HFF-Myc (cell line): ENCODE data around the gene TMEM256.

ENCODE experiments used
- DNase-seq: peaks from one replicate; pipeline ENCODE4 v3.0.0-alpha.2; 2011; ENCODE audit warnings: low read depth; ENCODE audit errors: extremely low read depth
- H3K4me3 ChIP-seq: replicated peaks from 2 replicates; pipeline ENCODE4 v1.5.1; 2011; ENCODE audit warnings: low read depth, mild to moderate bottlenecking, control low read depth, low read length
- TF ChIP-seq, protein P1 (sequence below): IDR thresholded peaks from 2 replicates; pipeline ENCODE4 v1.5.1; 2012; ENCODE audit warnings: mild to moderate bottlenecking, low read depth, low read length, control low read depth; ENCODE audit errors: missing control alignments

The TMEM256 gene

DNA sequence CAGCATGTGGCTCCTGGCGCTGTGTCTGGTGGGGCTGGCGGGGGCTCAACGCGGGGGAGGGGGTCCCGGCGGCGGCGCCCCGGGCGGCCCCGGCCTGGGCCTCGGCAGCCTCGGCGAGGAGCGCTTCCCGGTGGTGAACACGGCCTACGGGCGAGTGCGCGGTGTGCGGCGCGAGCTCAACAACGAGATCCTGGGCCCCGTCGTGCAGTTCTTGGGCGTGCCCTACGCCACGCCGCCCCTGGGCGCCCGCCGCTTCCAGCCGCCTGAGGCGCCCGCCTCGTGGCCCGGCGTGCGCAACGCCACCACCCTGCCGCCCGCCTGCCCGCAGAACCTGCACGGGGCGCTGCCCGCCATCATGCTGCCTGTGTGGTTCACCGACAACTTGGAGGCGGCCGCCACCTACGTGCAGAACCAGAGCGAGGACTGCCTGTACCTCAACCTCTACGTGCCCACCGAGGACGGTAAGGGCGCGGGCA, 4.4 kb upstream of the TMEM256 start:
- no peak for DNase-seq
- TF ChIP-seq, protein P1, sequence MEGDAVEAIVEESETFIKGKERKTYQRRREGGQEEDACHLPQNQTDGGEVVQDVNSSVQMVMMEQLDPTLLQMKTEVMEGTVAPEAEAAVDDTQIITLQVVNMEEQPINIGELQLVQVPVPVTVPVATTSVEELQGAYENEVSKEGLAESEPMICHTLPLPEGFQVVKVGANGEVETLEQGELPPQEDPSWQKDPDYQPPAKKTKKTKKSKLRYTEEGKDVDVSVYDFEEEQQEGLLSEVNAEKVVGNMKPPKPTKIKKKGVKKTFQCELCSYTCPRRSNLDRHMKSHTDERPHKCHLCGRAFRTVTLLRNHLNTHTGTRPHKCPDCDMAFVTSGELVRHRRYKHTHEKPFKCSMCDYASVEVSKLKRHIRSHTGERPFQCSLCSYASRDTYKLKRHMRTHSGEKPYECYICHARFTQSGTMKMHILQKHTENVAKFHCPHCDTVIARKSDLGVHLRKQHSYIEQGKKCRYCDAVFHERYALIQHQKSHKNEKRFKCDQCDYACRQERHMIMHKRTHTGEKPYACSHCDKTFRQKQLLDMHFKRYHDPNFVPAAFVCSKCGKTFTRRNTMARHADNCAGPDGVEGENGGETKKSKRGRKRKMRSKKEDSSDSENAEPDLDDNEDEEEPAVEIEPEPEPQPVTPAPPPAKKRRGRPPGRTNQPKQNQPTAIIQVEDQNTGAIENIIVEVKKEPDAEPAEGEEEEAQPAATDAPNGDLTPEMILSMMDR = no peak
- no peak overlapping the region for H3K4me3 ChIP-seq

DNA sequence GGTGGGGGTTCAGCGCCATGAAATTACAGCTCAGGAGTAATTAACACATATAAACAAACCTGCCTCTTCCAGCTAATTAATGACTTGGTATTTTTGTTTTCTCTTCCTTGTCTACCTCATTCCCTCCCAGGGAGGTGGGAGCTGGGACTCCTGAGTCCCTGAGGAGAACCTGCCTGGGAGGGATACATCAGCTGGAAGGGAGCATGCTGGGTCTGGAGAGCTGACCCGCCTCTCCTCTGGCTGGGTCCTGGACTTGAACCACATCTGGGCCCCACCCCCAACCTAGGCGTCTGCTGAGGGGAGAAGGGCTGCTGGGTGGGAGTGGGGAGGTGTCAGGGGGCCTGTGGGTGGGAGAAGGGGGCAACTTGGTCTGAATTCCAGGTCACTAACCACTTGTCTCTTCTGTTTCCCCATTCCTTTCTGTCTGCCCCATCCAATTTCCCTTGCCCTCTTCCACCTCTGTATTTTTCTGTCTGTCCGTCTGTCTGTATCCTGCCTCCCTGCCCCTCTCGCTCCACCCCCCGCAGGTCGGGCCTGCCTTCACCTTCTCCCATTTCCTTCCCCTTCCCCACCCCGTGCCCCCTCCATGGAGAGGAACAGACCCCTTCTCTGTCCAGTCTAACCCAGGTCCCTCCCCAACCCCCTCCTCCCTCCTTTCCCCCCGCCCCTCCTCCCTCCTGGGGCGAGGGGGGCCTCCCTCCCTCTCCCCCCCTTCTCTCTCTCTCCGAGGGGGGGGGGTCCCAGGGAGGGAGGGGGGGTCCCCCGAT, 3.8 kb upstream of the TMEM256 start, which contains the start of gene NLGN2:
NLGN2 (plus strand) TSS at position 361 of the 767 bp plus-strand sequence. CDS start 411 bp downstream, outside the sequence.
- TF ChIP-seq, protein P1 = no peak
- H3K4me3 ChIP-seq = no peak within 1 kb of the TSS
- DNase-seq = no peak

DNA sequence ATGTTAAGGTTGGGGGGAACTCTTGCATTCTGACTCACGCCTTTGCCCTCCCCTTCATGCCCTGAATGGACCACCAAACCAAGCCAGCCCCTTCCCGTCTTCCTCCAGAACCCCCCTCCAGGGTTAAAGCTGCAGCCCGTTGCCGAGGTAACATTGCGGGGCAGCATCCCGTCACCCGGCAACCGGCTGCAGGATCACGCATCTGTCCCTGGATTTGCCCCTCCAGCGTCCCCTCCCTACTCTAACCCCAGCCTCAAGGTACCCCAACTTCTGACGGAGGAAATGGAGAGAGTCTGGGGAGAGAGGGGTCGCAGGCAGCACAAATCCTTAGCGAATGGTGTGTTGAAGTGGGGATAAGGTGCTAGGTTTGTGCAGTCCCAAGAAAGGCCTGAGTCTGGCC, 3.2 kb upstream of the TMEM256 start:
- H3K4me3 ChIP-seq = no peak overlapping the region
- DNase-seq = no peak

DNA sequence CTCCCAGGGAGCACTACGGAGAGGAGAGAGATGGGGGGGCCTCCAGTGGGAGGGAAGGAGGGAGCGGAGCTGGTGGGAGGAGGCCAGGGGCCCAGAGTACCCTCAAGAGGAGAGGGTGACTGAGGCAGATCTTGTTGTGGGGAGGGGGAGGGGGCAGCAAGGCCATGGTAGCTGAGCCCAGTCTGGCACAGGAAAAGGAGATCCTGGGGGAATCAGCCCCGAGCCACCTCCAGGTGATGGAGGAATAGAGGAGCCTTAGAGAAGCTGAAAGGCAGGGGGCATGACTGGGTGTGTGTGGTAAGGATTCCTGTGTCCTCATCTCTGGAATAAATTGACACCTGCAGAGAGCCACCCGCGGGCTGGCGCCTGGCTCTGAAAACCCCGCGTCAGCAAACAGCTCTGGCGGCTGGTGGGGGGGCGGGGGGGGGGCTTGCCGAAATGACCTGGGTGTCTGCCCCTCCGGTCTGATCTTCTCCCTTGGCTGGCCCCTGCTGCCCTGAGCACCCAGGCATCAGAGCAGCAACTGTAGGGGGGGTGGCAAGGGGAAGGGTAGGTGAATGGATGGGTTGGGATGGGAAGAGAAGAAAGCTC, 2.4 kb upstream of the TMEM256 start:
- DNase-seq = no peak
- H3K4me3 ChIP-seq = peak overlapping the region; percentile 65
- TF ChIP-seq, protein P1 = no peak

More for the DNA sequence above, 3.2 kb upstream of the TMEM256 start:
- TF ChIP-seq, protein P1 = no peak

DNA sequence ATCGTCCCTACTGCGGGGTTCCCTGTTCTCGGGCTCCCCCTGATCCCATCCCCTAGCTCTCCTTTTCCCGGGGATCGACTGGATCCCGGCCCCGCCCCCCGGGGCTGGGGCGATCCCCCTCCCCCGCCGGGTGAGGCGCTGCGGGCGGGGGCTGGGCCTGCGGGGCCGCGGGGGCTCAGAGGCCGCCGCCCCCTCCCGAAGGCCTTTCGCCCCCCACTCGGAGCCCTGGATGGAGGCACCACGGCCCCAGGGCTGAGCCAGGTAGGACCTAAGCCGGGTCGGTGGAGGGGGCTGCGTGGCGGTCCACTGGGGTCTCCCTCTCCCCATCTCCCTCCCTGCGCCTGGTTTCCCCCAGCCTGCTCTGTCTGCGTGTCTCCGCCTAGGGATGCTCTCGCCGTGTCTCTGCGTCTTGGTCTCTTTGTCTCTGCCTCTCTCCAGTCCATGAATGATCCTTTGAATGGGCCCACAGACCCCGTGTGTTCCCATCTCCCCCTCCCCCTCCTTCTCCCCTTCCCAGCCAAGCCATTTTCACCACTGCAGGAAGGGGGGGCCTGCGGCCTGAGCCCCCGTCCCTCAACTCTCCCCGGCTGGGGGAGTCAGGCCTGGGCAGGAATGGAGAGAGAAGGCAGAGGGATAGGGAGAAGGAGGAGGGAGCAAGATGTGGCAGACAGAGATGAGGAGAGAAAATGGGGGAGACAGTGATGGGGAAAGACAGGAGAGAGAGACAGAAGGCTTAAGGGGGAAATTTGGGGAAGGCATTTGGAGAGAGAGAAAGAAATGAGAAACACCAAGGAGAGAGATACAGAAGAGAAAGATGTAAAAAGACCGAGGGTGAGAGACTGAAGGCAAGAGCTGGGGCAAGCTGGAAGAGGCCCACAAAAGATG, 1.7 kb upstream of the TMEM256 start:
- TF ChIP-seq, protein P1 = no peak
- H3K4me3 ChIP-seq = peak overlapping the region; percentile 65
- no peak for DNase-seq

DNA sequence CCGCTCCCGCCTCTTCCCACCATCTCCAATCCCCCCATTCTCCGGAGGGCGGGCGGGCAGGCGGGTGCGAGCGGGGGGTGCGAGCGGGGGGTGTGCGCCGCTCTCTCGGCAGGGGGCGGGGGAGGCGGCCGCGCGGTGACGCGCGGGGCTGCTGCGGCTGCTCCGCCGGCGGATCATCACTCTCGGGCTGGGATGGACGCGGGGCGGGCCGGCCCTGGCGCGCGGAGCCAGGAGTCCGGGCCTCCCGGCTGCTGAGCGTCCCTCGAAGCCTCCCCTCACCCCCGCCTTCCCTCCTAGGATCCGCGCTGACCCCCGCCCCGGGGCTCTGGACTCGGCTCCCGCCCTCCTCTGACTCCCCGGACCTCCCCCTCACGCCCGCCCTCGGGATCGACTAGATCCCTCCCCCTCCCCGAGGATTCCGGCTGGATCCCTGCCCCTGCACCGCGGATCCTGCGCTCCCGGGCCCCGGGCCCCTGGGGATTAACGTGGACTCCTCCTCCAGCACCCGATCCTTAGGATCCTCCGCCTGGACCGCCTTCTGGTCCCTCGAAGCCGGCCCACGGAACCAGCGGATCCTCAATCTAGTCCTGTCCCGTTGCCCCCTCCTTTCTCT, 946 bp upstream of the TMEM256 start:
- H3K4me3 ChIP-seq = peak overlapping the region; percentile 65

More for the DNA sequence above, 946 bp upstream of the TMEM256 start:
- TF ChIP-seq, protein P1 = no peak
- DNase-seq = no peak
